ACC112 (cell line): Measurements from ENCODE around the gene RAB3D.
"Not testable (repeated sequence)": the region's sequence is repeated elsewhere in the genome, so short reads cannot be mapped to it uniquely, and the experiment has no call there.

Experiments
- H2AFZ ChIP-seq: fragments of 200-600 bp; sonication (generic); one replicate; pipeline ENCODE4 v1.6.0; 2017; ENCODE audit warnings: antibody characterized with exemption, low read length; ENCODE audit not compliant: unreplicated experiment
- H3K27ac ChIP-seq: fragments of 200-600 bp; sonication (generic); 2 replicates; pipeline ENCODE4 v1.5.1; 2014; ENCODE audit warnings: low read depth, mild to moderate bottlenecking, antibody characterized with exemption, low read length, moderate library complexity
- H3K27me3 ChIP-seq: fragments of 200-600 bp; sonication (generic); 2 replicates; pipeline ENCODE4 v1.6.1; 2014; ENCODE audit warnings: mild to moderate bottlenecking, antibody characterized with exemption, low read length, moderate library complexity, mixed read lengths; ENCODE audit not compliant: insufficient read depth
- H3K36me3 ChIP-seq: fragments of 200-600 bp; sonication (generic); 2 replicates; pipeline ENCODE4 v1.6.1; 2016; ENCODE audit warnings: mild to moderate bottlenecking, antibody characterized with exemption, low read length, moderate library complexity, mixed read lengths; ENCODE audit not compliant: insufficient read depth
- H3K4me1 ChIP-seq: fragments of 200-600 bp; sonication (generic); one replicate; pipeline ENCODE4 v1.6.1; 2016; ENCODE audit warnings: low read length, mixed read lengths; ENCODE audit not compliant: insufficient read depth, unreplicated experiment, control insufficient read depth
- H3K4me3 ChIP-seq: fragments of 200-600 bp; sonication (generic); 2 replicates; pipeline ENCODE4 v1.5.1; 2014; ENCODE audit warnings: mild to moderate bottlenecking, low read depth, low read length
- H3K79me2 ChIP-seq: fragments of 200-600 bp; sonication (generic); one replicate; pipeline ENCODE4 v1.6.0; 2016; ENCODE audit warnings: low read length; ENCODE audit not compliant: control insufficient read depth, unreplicated experiment, insufficient read depth

RAB3D gene

GRCh38 chr19:11339254-11340098 is at the start of gene RAB3D:
RAB3D (minus strand) TSS chr19:11339657; CDS start chr19:11337399, 2,258 bp downstream.
- Histone ChIP-seq H3K4me1 (peaks cover 4% of the 10 kb centered on the region), H3K27ac (no peak within 1 kb of the TSS), H3K4me3 (peak within 1 kb of the TSS; percentile 85), H2AFZ (no peak within 1 kb of the TSS), H3K79me2 (no peaks in the 10 kb centered on the region), H3K36me3 (peaks cover 7% of the 10 kb centered on the region; the same call in 1 of the 2 replicates), H3K27me3 (no peaks in the 10 kb centered on the region)

GRCh38 chr19:11387162-11388034 is 47.9 kb upstream of the RAB3D start:
- no peaks in the 10 kb centered on the region for H3K27me3 ChIP-seq
- H3K4me3 ChIP-seq, result no peak overlapping the region
- H3K27ac ChIP-seq, result no peak overlapping the region
- H2AFZ ChIP-seq, result no peak overlapping the region
- no peaks in the 10 kb centered on the region for H3K79me2 ChIP-seq
- no peaks in the 10 kb centered on the region for H3K4me1 ChIP-seq
- H3K36me3 ChIP-seq, result no peaks in the 10 kb centered on the region

GRCh38 chr19:11384778-11385129 is 45.3 kb upstream of the RAB3D start:
- H3K4me3 ChIP-seq, result no peak overlapping the region
- no peaks in the 10 kb centered on the region for H3K36me3 ChIP-seq
- H2AFZ ChIP-seq, result no peak overlapping the region
- H3K27ac ChIP-seq, result no peak overlapping the region
- H3K4me1 ChIP-seq, result peaks cover 9% of the 10 kb centered on the region
- no peaks in the 10 kb centered on the region for H3K27me3 ChIP-seq
- peaks cover 5% of the 10 kb centered on the region for H3K79me2 ChIP-seq

DNA sequence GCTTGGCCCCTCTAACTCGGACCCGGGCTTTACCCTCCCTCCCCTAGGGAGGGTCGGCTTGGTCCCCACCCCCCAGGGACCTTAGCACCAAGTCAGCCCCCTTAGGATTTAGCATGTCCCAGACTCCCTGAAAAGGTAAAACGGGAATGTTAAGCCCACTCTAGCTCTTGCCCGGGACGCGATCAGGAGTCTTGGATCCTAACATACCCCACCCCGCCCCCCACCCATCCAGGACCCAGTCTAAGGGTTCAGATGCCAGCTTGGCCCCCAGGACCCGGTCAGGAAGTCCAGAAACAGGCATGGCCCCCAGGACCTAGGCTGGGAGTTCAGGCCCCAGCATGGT is 44.2 kb upstream of the RAB3D start:
- H3K79me2 ChIP-seq, result peaks cover 6% of the 10 kb centered on the region
- no peaks in the 10 kb centered on the region for H3K36me3 ChIP-seq
- peak overlapping the region; percentile 33 for H2AFZ ChIP-seq
- H3K4me1 ChIP-seq, result peaks cover 9% of the 10 kb centered on the region
- no peak overlapping the region for H3K27ac ChIP-seq
- no peaks in the 10 kb centered on the region for H3K27me3 ChIP-seq
- peak overlapping the region; percentile 74 for H3K4me3 ChIP-seq

GRCh38 chr19:11382898-11383705 is 43.6 kb upstream of the RAB3D start:
- Histone ChIP-seq H3K4me1 (peaks cover 14% of the 10 kb centered on the region), H3K79me2 (peaks cover 6% of the 10 kb centered on the region), H3K27ac (no peak overlapping the region), H2AFZ (no peak overlapping the region), H3K27me3 (no peaks in the 10 kb centered on the region), H3K4me3 (peak overlapping the region; percentile 74), H3K36me3 (no peaks in the 10 kb centered on the region)

- peak overlapping the region; percentile 92 for H3K27ac ChIP-seq
- H2AFZ ChIP-seq, result peak overlapping the region; percentile 67
- no peaks in the 10 kb centered on the region for H3K27me3 ChIP-seq
- peak overlapping the region; percentile 85 for H3K4me3 ChIP-seq
- H3K79me2 ChIP-seq, result peaks cover 7% of the 10 kb centered on the region
- peaks cover 34% of the 10 kb centered on the region for H3K4me1 ChIP-seq
- no peaks in the 10 kb centered on the region for H3K36me3 ChIP-seq
Observed at GRCh38 chr19:11380653-11381537, 41.4 kb upstream of the RAB3D start.

GRCh38 chr19:11379857-11380350 is 40.4 kb upstream of the RAB3D start:
- peaks cover 39% of the 10 kb centered on the region for H3K4me1 ChIP-seq
- H3K79me2 ChIP-seq, result peaks cover 12% of the 10 kb centered on the region
- no peaks in the 10 kb centered on the region for H3K27me3 ChIP-seq
- peak overlapping the region; percentile 62; the same call in 1 of the 2 replicates for H3K27ac ChIP-seq
- H3K36me3 ChIP-seq, result no peaks in the 10 kb centered on the region
- no peak overlapping the region for H2AFZ ChIP-seq
- peak overlapping the region; percentile 85 for H3K4me3 ChIP-seq

- H3K36me3 ChIP-seq, H3K27me3 ChIP-seq, H3K27ac ChIP-seq, H2AFZ ChIP-seq, H3K4me3 ChIP-seq: not testable (repeated sequence)
- Histone ChIP-seq H3K4me1 (peaks cover 39% of the 10 kb centered on the region), H3K79me2 (peaks cover 12% of the 10 kb centered on the region)
Observed at GRCh38 chr19:11379269-11379845, 39.9 kb upstream of the RAB3D start.

GRCh38 chr19:11378319-11379189 is 39.1 kb upstream of the RAB3D start:
- no peaks in the 10 kb centered on the region for H3K36me3 ChIP-seq
- peak overlapping the region; percentile 64 for H3K27ac ChIP-seq
- no peak overlapping the region for H2AFZ ChIP-seq
- H3K79me2 ChIP-seq, result peaks cover 12% of the 10 kb centered on the region
- H3K27me3 ChIP-seq, result no peaks in the 10 kb centered on the region
- no peak overlapping the region for H3K4me3 ChIP-seq
- peaks cover 39% of the 10 kb centered on the region for H3K4me1 ChIP-seq
